K562 (cell line): ENCODE data around the gene NAGLU. TPM values are rescaled to one million over a fixed set of nuclear protein-coding genes. Genes with fewer than 3 reads are reported as not detected.
A peak's percentile ranks its signal among the peaks of the same experiment; 100 is the strongest.

Source experiments
- ARNT ChIP-seq, 2 experiments: fragments of 450-650 bp; IDR thresholded peaks; 2 replicates each; pipeline ENCODE4 v1.6.1; 2016; ENCODE audit warnings: mild to moderate bottlenecking in 1 of 2
- ETV1 ChIP-seq: fragments of 450-650 bp; conservative IDR thresholded peaks from 2 replicates; pipeline ENCODE4 v1.6.1; 2016; ENCODE audit warnings: missing genetic modification characterization, control low read depth, low read depth, missing compliant biosample characterization
- FOSL1 ChIP-seq: fragments of 200-800 bp; sonication (Bioruptor generic); conservative IDR thresholded peaks from 2 replicates; pipeline ENCODE4 v1.6.1; 2016; ENCODE audit warnings: missing genetic modification characterization, missing compliant biosample characterization
- HNRNPLL ChIP-seq: fragments of 200-400 bp; formaldehyde crosslinking; IDR thresholded peaks from 2 replicates; pipeline ENCODE4 v1.6.1; 2017; ENCODE audit warnings: low read length, low read depth, mild to moderate bottlenecking; ENCODE audit not compliant: poor library complexity, severe bottlenecking
- ILK ChIP-seq: fragments of 450-650 bp; IDR thresholded peaks from 2 replicates; pipeline ENCODE4 v1.6.1; 2016; ENCODE audit warnings: missing genetic modification characterization, low read depth, mild to moderate bottlenecking, missing compliant biosample characterization, moderate library complexity, borderline replicate concordance
- MBD2 ChIP-seq: sonication (generic); IDR thresholded peaks from 2 replicates; pipeline ENCODE4 v1.6.1; 2016; ENCODE audit warnings: low read depth, borderline replicate concordance
- MEF2D ChIP-seq: conservative IDR thresholded peaks from 2 replicates; pipeline ENCODE4 v1.6.1; 2016; ENCODE audit warnings: low read depth, missing genetic modification characterization, missing compliant biosample characterization
- NEUROD1 ChIP-seq: fragments of 150-350 bp; IDR thresholded peaks from 2 replicates; pipeline ENCODE4 v1.6.1; 2014; ENCODE audit warnings: borderline replicate concordance, low read length, low read depth; ENCODE audit not compliant: partially characterized antibody
- NR2C2 ChIP-seq, 2 experiments: fragments of 200-800 bp in 1 of 2; sonication (Bioruptor generic) in 1 of 2; sonication (generic) in 1 of 2; formaldehyde crosslinking in 1 of 2; IDR thresholded peaks; 2 replicates each; pipeline versions ENCODE4 v1.6.1 to v1.8.0; 2016 to 2022; ENCODE audit warnings: mild to moderate bottlenecking in 1 of 2, missing compliant biosample characterization in 1 of 2, missing genetic modification characterization in 1 of 2, missing genetic modification reagents in 1 of 2
- NRF1 ChIP-seq, 2 experiments: fragments of 450-650 bp; IDR thresholded peaks in 1 of 2; conservative IDR thresholded peaks in 1 of 2; 2 replicates each; pipeline ENCODE4 v1.6.1; 2014; ENCODE audit warnings: mild to moderate bottlenecking in 2 of 2
- PHF8 ChIP-seq: fragments of 200-600 bp; sonication (generic); IDR thresholded peaks from 2 replicates; pipeline ENCODE4 v1.6.1; 2012; ENCODE audit warnings: mixed run types, mild to moderate bottlenecking, inconsistent platforms, low read length, moderate library complexity, borderline replicate concordance
- POLR2A ChIP-seq: fragments of 450-650 bp; conservative IDR thresholded peaks from 2 replicates; pipeline ENCODE4 v1.6.1; 2016
- TOE1 ChIP-seq, 2 experiments: fragments of 450-650 bp in 1 of 2; sonication (generic) in 1 of 2; formaldehyde crosslinking in 1 of 2; IDR thresholded peaks; 2 replicates each; pipeline versions ENCODE4 v1.7.1 to v1.8.0; 2016 to 2022; ENCODE audit warnings: borderline replicate concordance in 2 of 2, mild to moderate bottlenecking in 2 of 2, antibody characterized with exemption in 1 of 2, inconsistent platforms in 1 of 2, low read depth in 1 of 2, missing genetic modification reagents in 1 of 2, moderate library complexity in 1 of 2
- ZNF217 ChIP-seq: sonication (generic); formaldehyde crosslinking; IDR thresholded peaks from 2 replicates; pipeline ENCODE4 v1.8.0; 2022; ENCODE audit warnings: mild to moderate bottlenecking, missing genetic modification reagents
- polyA plus RNA-seq, 8 experiments: library from polyadenylated mRNA; depleted of rRNA in 4 of 8; stranded (reverse) in 5 of 8; unstranded in 3 of 8; fragments of >200 nt; fragmentation: Nextera tagmentation in 2 of 8; fragmentation: Illumina TruSeq in 1 of 8; extraction: Ambion mirVana in 2 of 8; extraction: Trizol in 1 of 8; gene quantifications; 2 replicates each; pipeline versions ENCODE4 v1.2.1 to v1.2.3, GENCODE V29; 2011 to 2014; ENCODE audit warnings: inconsistent platforms in 1 of 8, missing spikeins in 1 of 8
- total RNA-seq, 7 experiments: library from RNA; depleted of rRNA in 6 of 7; stranded (reverse); fragments of >200 nt in 6 of 7; fragmentation: Illumina TruSeq in 2 of 7; extraction: Trizol in 2 of 7; gene quantifications; 2 replicates each; pipeline versions ENCODE4 v1.2.1 to v1.2.3, GENCODE V29; 2011 to 2021; ENCODE audit warnings: low replicate concordance in 1 of 7
- TF ChIP-seq, protein P1 (sequence below): fragments of 450-650 bp; IDR thresholded peaks from 2 replicates; pipeline ENCODE4 v1.7.0; 2016; ENCODE audit warnings: borderline replicate concordance
- TF ChIP-seq, protein P2 (sequence below): fragments of 250-450 bp; sonication (Bioruptor Pico); IDR thresholded peaks from 2 replicates; pipeline ENCODE4 v1.9.0; 2021; ENCODE audit warnings: mild to moderate bottlenecking
- TF ChIP-seq, protein P3 (sequence below): conservative IDR thresholded peaks from 2 replicates; pipeline ENCODE4 v1.6.1; 2011; ENCODE audit warnings: low read depth, mild to moderate bottlenecking, low read length; ENCODE audit not compliant: control insufficient read depth
- TF ChIP-seq, protein P4 (sequence below): IDR thresholded peaks from 2 replicates; pipeline ENCODE4 v1.6.1; 2014; ENCODE audit warnings: antibody characterized with exemption
- TF ChIP-seq, protein P5 (sequence below): IDR thresholded peaks from 2 replicates; pipeline ENCODE4 v1.6.1; 2016; ENCODE audit warnings: missing genetic modification characterization, missing compliant biosample characterization

The NAGLU gene
- total and polyA plus RNA-seq, 9 of the 15 experiments (the other 6 are each of a cell fraction or from before 2014, with no cell fraction given): 0.04 to 21.5 (median 8.5) TPM

DNA sequence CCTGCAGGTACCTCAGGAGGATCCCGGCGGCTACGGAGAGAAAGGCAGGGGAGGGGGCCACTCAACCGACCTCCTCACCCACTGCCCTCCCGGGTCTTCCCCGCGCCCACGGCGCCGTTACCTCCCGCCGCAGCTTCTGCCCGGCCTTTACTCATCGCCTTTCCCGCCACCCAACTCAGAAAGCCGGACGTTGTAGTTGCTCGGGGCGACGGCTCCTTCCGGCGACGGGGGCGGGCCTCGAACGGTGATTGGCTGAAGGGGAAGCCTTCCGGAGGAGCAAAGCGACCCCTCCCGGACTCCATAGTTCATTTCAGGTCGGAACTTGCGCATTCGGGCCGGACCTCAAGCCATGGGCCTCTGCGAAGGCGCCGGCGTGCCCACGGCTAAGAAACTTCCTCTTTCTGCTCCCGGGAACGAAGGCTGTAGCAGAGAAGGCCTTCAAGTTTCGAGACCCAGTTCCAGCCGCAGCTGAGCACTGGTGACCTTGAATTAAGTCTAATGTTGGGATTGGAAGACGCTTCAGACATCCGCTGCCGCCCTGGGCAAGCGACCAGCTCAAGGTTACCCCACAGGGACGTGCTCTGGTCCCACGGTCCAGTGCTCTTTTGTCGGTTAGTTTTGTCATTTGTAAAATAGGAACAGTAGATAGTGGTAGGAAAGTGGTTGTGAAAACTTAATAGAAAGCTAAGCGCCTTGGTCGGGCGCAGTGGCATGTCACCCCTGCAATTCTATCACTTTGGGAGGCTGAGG, 41.7 kb downstream of the NAGLU start, which contains the start of gene PSMC3IP (continued):
- TF ChIP-seq NEUROD1 (peak; percentile 80), ETV1 (tag) (peak; percentile 79), MEF2D (0 out of 2 replicates have a peak, but pooled peaks have one; percentile 24), ZNF217 (no peak), NR2C2 (CRISPR knock-in tag; IDR thresholded peaks at IDR 0.05) (no peak), NR2C2 (tag; IDR thresholded peaks at IDR 0.05) (peak; percentile 95), HNRNPLL (peak; percentile 69), POLR2A (peak; percentile 92), MBD2 (peak; percentile 86), FOSL1 (0 out of 2 replicates have a peak, but pooled peaks have one; percentile 15), TOE1 (IDR thresholded peaks at IDR 0.05; ENCODE audit: borderline replicate concordance) (peak; percentile 22; the same call in 1 of the 2 replicates), TOE1 (CRISPR knock-in tag; IDR thresholded peaks at IDR 0.05; ENCODE audit: borderline replicate concordance, low read depth) (no peak), NRF1 (conservative IDR thresholded peaks at IDR 0.05 in 1 of 2, IDR thresholded peaks at IDR 0.05 in 1 of 2) (peak; percentile 88 to 90), ILK (no peak), PHF8 (peak; percentile 81; the same call in 1 of the 2 replicates), ARNT (IDR thresholded peaks at IDR 0.05) (no peak; a peak in 1 of 4 replicates)
- TF ChIP-seq, protein P1, sequence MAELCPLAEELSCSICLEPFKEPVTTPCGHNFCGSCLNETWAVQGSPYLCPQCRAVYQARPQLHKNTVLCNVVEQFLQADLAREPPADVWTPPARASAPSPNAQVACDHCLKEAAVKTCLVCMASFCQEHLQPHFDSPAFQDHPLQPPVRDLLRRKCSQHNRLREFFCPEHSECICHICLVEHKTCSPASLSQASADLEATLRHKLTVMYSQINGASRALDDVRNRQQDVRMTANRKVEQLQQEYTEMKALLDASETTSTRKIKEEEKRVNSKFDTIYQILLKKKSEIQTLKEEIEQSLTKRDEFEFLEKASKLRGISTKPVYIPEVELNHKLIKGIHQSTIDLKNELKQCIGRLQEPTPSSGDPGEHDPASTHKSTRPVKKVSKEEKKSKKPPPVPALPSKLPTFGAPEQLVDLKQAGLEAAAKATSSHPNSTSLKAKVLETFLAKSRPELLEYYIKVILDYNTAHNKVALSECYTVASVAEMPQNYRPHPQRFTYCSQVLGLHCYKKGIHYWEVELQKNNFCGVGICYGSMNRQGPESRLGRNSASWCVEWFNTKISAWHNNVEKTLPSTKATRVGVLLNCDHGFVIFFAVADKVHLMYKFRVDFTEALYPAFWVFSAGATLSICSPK: no peak; the same call in 1 of the 2 replicates
- TF ChIP-seq, protein P2, sequence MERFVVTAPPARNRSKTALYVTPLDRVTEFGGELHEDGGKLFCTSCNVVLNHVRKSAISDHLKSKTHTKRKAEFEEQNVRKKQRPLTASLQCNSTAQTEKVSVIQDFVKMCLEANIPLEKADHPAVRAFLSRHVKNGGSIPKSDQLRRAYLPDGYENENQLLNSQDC: no peak
- TF ChIP-seq, protein P3, sequence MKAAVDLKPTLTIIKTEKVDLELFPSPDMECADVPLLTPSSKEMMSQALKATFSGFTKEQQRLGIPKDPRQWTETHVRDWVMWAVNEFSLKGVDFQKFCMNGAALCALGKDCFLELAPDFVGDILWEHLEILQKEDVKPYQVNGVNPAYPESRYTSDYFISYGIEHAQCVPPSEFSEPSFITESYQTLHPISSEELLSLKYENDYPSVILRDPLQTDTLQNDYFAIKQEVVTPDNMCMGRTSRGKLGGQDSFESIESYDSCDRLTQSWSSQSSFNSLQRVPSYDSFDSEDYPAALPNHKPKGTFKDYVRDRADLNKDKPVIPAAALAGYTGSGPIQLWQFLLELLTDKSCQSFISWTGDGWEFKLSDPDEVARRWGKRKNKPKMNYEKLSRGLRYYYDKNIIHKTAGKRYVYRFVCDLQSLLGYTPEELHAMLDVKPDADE: peak; percentile 64; the same call in 1 of the 2 replicates
- TF ChIP-seq, protein P4, sequence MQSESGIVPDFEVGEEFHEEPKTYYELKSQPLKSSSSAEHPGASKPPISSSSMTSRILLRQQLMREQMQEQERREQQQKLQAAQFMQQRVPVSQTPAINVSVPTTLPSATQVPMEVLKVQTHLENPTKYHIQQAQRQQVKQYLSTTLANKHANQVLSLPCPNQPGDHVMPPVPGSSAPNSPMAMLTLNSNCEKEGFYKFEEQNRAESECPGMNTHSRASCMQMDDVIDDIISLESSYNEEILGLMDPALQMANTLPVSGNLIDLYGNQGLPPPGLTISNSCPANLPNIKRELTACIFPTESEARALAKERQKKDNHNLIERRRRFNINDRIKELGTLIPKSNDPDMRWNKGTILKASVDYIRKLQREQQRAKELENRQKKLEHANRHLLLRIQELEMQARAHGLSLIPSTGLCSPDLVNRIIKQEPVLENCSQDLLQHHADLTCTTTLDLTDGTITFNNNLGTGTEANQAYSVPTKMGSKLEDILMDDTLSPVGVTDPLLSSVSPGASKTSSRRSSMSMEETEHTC: 0 out of 2 replicates have a peak, but pooled peaks have one; percentile 6
- TF ChIP-seq, protein P5, sequence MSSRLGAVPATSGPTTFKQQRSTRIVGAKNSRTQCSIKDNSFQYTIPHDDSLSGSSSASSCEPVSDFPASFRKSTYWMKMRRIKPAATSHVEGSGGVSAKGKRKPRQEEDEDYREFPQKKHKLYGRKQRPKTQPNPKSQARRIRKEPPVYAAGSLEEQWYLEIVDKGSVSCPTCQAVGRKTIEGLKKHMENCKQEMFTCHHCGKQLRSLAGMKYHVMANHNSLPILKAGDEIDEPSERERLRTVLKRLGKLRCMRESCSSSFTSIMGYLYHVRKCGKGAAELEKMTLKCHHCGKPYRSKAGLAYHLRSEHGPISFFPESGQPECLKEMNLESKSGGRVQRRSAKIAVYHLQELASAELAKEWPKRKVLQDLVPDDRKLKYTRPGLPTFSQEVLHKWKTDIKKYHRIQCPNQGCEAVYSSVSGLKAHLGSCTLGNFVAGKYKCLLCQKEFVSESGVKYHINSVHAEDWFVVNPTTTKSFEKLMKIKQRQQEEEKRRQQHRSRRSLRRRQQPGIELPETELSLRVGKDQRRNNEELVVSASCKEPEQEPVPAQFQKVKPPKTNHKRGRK (tag): no peak
